Natural killer cell (primary cell): ENCODE measurements around the gene COL23A1. TPM values are rescaled to one million over a fixed set of nuclear protein-coding genes. Genes with fewer than 3 reads are reported as not detected.

Source experiments
- ATAC-seq, 3 donors: fragments of 150-1000 bp in 2 of 3; fragments of 200-7000 bp in 1 of 3; cut with Tn5 transposase; 1 replicate in 1 of 3; 2 replicates in 2 of 3; pipeline ENCODE4 v1.10.0; 2021; ENCODE audit warnings: mild to moderate bottlenecking in 2 of 3, moderate library complexity in 2 of 3
- DNase-seq, 2 donors: peaks; one replicate each; pipeline versions ENCODE4 v3.0.0 to v3.0.0-alpha.2; 2013 to 2021; ENCODE audit warnings: mixed read lengths in 1 of 2
- H3K27ac ChIP-seq: one replicate; pipeline ENCODE4 v1.5.1; 2013; ENCODE audit warnings: mild to moderate bottlenecking, low read length
- H3K27me3 ChIP-seq: one replicate; pipeline ENCODE4 v1.6.1; 2013; ENCODE audit warnings: low read length; ENCODE audit not compliant: control insufficient read depth, insufficient read depth
- H3K36me3 ChIP-seq: one replicate; pipeline ENCODE4 v1.6.1; 2013; ENCODE audit warnings: low read length; ENCODE audit not compliant: control insufficient read depth, insufficient read depth
- H3K4me1 ChIP-seq: one replicate; pipeline ENCODE4 v1.6.1; 2013; ENCODE audit warnings: low read length; ENCODE audit not compliant: control insufficient read depth, insufficient read depth
- H3K4me3 ChIP-seq: one replicate; pipeline ENCODE4 v1.5.1; 2013; ENCODE audit warnings: low read length
- H3K9me3 ChIP-seq: one replicate; pipeline ENCODE4 v1.6.1; 2013; ENCODE audit warnings: low read length; ENCODE audit not compliant: control insufficient read depth, insufficient read depth
- H3K27ac Mint-ChIP-seq, 2 donors: one replicate each; pipeline ENCODE4 v1.8.0; 2022; ENCODE audit warnings: mild to moderate bottlenecking in 2 of 2, mixed read lengths in 2 of 2, moderate library complexity in 1 of 2
- H3K27me3 Mint-ChIP-seq, 2 donors: one replicate each; pipeline ENCODE4 v1.8.0; 2022; ENCODE audit warnings: low read depth in 2 of 2, mixed read lengths in 2 of 2
- H3K36me3 Mint-ChIP-seq: one replicate; pipeline ENCODE4 v1.8.0; 2022; ENCODE audit warnings: mixed read lengths
- H3K4me1 Mint-ChIP-seq, 2 donors: one replicate each; pipeline ENCODE4 v1.8.0; 2022; ENCODE audit warnings: mixed read lengths in 2 of 2
- H3K4me3 Mint-ChIP-seq: one replicate; pipeline ENCODE4 v1.8.0; 2022; ENCODE audit warnings: mild to moderate bottlenecking, moderate library complexity, mixed read lengths
- H3K9me3 Mint-ChIP-seq, 2 donors: one replicate each; pipeline ENCODE4 v1.8.0; 2022; ENCODE audit warnings: mixed read lengths in 2 of 2
- WGBS: methylation state at CpG from one replicate; pipeline ENCODE4 v1.1.7; 2013; ENCODE audit warnings: missing lambda C conversion rate; ENCODE audit not compliant: insufficient coverage; 5-methylcytosine and 5-hydroxymethylcytosine counted together
- intact Hi-C: fragments of 100-400 bp; cut with micrococcal nuclease; formaldehyde crosslinking; loops from one replicate; pipeline ENCODE4 v1.14.2; 2022
- total RNA-seq, 4 donors: library from RNA; stranded (reverse); fragments of 120-200 nt in 1 of 4; gene quantifications; one replicate each; pipeline versions ENCODE4 v1.2.3 to v1.2.4, GENCODE V29; 2013 to 2022
- TF ChIP-seq, protein P1 (sequence below): fragments of 200-600 bp; IDR thresholded peaks from one replicate; pipeline ENCODE4 v1.8.0; 2022; ENCODE audit warnings: antibody characterized with exemption

COL23A1 gene
- total RNA-seq, 3 donors from 2014 or later (not counting 1 experiment from before 2014, with no cell fraction given) = 0.15 TPM; not detected in 2

GRCh38 chr5:178213748-178214151 is 376.4 kb downstream of the COL23A1 start:
- Histone ChIP-seq H3K9me3 (no peaks in the 10 kb centered on the region), H3K27me3 (no peaks in the 10 kb centered on the region), H3K36me3 (peaks cover 91% of the 10 kb centered on the region), H3K27ac (no peak overlapping the region), H3K4me3 (no peak overlapping the region), H3K4me1 (peaks cover 10% of the 10 kb centered on the region)
- peak overlapping the region in 1 of 2 donors; percentile 21 for H3K27ac Mint-ChIP-seq
- H3K36me3 Mint-ChIP-seq = no peaks in the 10 kb centered on the region
- no peaks in the 10 kb centered on the region for H3K27me3 Mint-ChIP-seq
- 82% methylated on average over 8 of the region's 8 CpGs for WGBS
- H3K9me3 Mint-ChIP-seq = no peaks in the 10 kb centered on the region
- ATAC-seq (no peak), DNase-seq (no peak)
- TF ChIP-seq, protein P1, sequence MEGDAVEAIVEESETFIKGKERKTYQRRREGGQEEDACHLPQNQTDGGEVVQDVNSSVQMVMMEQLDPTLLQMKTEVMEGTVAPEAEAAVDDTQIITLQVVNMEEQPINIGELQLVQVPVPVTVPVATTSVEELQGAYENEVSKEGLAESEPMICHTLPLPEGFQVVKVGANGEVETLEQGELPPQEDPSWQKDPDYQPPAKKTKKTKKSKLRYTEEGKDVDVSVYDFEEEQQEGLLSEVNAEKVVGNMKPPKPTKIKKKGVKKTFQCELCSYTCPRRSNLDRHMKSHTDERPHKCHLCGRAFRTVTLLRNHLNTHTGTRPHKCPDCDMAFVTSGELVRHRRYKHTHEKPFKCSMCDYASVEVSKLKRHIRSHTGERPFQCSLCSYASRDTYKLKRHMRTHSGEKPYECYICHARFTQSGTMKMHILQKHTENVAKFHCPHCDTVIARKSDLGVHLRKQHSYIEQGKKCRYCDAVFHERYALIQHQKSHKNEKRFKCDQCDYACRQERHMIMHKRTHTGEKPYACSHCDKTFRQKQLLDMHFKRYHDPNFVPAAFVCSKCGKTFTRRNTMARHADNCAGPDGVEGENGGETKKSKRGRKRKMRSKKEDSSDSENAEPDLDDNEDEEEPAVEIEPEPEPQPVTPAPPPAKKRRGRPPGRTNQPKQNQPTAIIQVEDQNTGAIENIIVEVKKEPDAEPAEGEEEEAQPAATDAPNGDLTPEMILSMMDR = no peak
- peaks cover 9 to 32% of the 10 kb centered on the region in 2 donors for H3K4me1 Mint-ChIP-seq
- intact Hi-C loops = no loop called here
- H3K4me3 Mint-ChIP-seq = no peak overlapping the region

DNA sequence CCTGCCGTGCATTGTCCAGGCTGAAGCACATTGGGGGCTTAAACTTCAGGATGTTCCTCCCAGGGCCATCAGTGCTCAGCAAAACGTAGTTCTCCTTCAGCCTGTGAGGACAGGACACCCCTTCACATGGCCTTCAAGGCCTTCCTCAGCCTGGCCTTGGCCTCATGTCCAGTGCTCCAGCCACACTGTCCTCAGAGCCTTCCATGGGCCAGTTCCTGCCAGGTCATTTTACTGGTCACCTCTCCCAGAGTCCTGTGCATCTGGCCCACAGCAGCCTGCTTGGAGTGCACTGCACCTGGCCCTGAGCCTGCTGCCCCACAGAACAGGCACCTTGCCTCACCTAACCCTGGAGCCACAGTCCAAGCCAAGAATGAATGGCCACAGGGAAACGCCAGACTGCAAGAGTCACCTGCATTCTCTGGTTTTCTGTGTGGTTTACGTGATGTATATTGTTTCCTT is 377.2 kb downstream of the COL23A1 start:
- 62% methylated on average over 4 of the region's 4 CpGs for WGBS
- Histone ChIP-seq H3K4me1 (peaks cover 10% of the 10 kb centered on the region), H3K27me3 (no peaks in the 10 kb centered on the region), H3K4me3 (no peak overlapping the region), H3K36me3 (peaks cover 91% of the 10 kb centered on the region), H3K27ac (no peak overlapping the region), H3K9me3 (no peaks in the 10 kb centered on the region)
- no peak for DNase-seq
- peak overlapping the region in 1 of 2 donors; percentile 21 for H3K27ac Mint-ChIP-seq
- TF ChIP-seq, protein P1 = no peak
- no peaks in the 10 kb centered on the region for H3K9me3 Mint-ChIP-seq
- intact Hi-C loops = no loop called here
- H3K4me3 Mint-ChIP-seq = no peak overlapping the region
- H3K27me3 Mint-ChIP-seq = no peaks in the 10 kb centered on the region
- H3K4me1 Mint-ChIP-seq = peaks cover 7 to 35% of the 10 kb centered on the region in 2 donors
- no peak for ATAC-seq
- no peaks in the 10 kb centered on the region for H3K36me3 Mint-ChIP-seq

GRCh38 chr5:178212241-178213002 is 377.8 kb downstream of the COL23A1 start:
- DNase-seq (no peak), ATAC-seq (no peak)
- TF ChIP-seq, protein P1 = no peak
- no peak overlapping the region for H3K4me3 Mint-ChIP-seq
- no peaks in the 10 kb centered on the region for H3K27me3 Mint-ChIP-seq
- WGBS = 96% methylated on average over 2 of the region's 3 CpGs
- no peaks in the 10 kb centered on the region for H3K27me3 ChIP-seq
- no peaks in the 10 kb centered on the region for H3K9me3 ChIP-seq
- H3K27ac ChIP-seq = no peak overlapping the region
- H3K4me1 Mint-ChIP-seq = peaks cover 13 to 42% of the 10 kb centered on the region in 2 donors
- no peak overlapping the region for H3K4me3 ChIP-seq
- H3K4me1 ChIP-seq = peaks cover 13% of the 10 kb centered on the region
- H3K27ac Mint-ChIP-seq = peak overlapping the region in 1 of 2 donors; percentile 21
- intact Hi-C loops = no loop called here
- peaks cover 97% of the 10 kb centered on the region for H3K36me3 ChIP-seq
- no peaks in the 10 kb centered on the region for H3K9me3 Mint-ChIP-seq
- H3K36me3 Mint-ChIP-seq = no peaks in the 10 kb centered on the region
